PC-9 (cell line): ENCODE measurements around the gene API5. TPM values are rescaled to one million over a fixed set of nuclear protein-coding genes. Genes with fewer than 3 reads are reported as not detected.
"Not testable (repeated sequence)": the region's sequence is repeated elsewhere in the genome, so short reads cannot be mapped to it uniquely, and the experiment has no call there.

Experiments used
- BruUV-seq: library from RNA; stranded (reverse); fragments of 400-500 nt; replicated peaks from 2 replicates; lab custom pipeline; 2021; lab: Mats Ljungman, UMichigan
- CTCF ChIA-PET: fragments of 300-600 bp; sonication (Branson Sonifier 250); formaldehyde crosslinking; loops from one replicate; lab custom pipeline; 2022; ENCODE audit warnings: antibody characterized with exemption; lab: Charles Lee
- POLR2A ChIA-PET: fragments of 300-600 bp; sonication (Branson Sonifier 250); formaldehyde crosslinking; loops from one replicate; lab custom pipeline; 2022; ENCODE audit warnings: antibody characterized with exemption; ENCODE audit not compliant: unreplicated experiment; lab: Charles Lee
- DNase-seq, 2 experiments: peaks; one replicate each; pipeline versions ENCODE4 v3.0.0 to v3.0.0-alpha.2; 2015 to 2022; ENCODE audit warnings: mixed read lengths in 1 of 2
- H2AFZ ChIP-seq: fragments of 200-600 bp; sonication (generic); 2 replicates; pipeline ENCODE4 v1.8.1; 2017; ENCODE audit warnings: antibody characterized with exemption
- H3F3A ChIP-seq: fragments of 200-600 bp; sonication (generic); 2 replicates; pipeline ENCODE4 v1.8.1; 2017; ENCODE audit warnings: antibody characterized with exemption, mild to moderate bottlenecking, low read depth; ENCODE audit not compliant: insufficient read depth
- H3K27ac ChIP-seq: fragments of 200-600 bp; sonication (generic); 2 replicates; pipeline ENCODE4 v1.6.1; 2016; ENCODE audit warnings: mixed run types
- H3K27me3 ChIP-seq: fragments of 200-600 bp; sonication (generic); 2 replicates; pipeline ENCODE4 v1.6.1; 2016; ENCODE audit warnings: low read depth, mixed run types; ENCODE audit not compliant: insufficient read depth
- H3K36me3 ChIP-seq: fragments of 200-600 bp; sonication (generic); 2 replicates; pipeline ENCODE4 v1.6.1; 2016; ENCODE audit warnings: low read depth, mixed run types
- H3K4me1 ChIP-seq: fragments of 200-600 bp; sonication (generic); replicated peaks from 2 replicates; pipeline ENCODE4 v1.6.1; 2016; ENCODE audit warnings: mixed run types; ENCODE audit not compliant: insufficient read depth
- H3K4me2 ChIP-seq: fragments of 200-600 bp; sonication (generic); 2 replicates; pipeline ENCODE4 v1.6.1; 2017; ENCODE audit warnings: mixed run types
- H3K4me3 ChIP-seq: fragments of 200-600 bp; sonication (generic); 2 replicates; pipeline ENCODE4 v1.6.1; 2016; ENCODE audit warnings: mixed run types
- H3K79me2 ChIP-seq: fragments of 200-600 bp; sonication (generic); 2 replicates; pipeline ENCODE4 v1.6.1; 2017; ENCODE audit warnings: low read depth, mixed run types
- H3K9me2 ChIP-seq: fragments of 200-600 bp; sonication (generic); 2 replicates; pipeline ENCODE4 v1.8.1; 2017; ENCODE audit warnings: mild to moderate bottlenecking; ENCODE audit not compliant: insufficient read depth
- H3K9me3 ChIP-seq: fragments of 200-600 bp; sonication (generic); 2 replicates; pipeline ENCODE4 v1.8.1; 2016; ENCODE audit warnings: low read depth; ENCODE audit not compliant: insufficient read depth
- H4K20me1 ChIP-seq: fragments of 200-600 bp; sonication (generic); 2 replicates; pipeline ENCODE4 v1.8.1; 2017; ENCODE audit not compliant: insufficient read depth
- CTCF ChIP-seq: fragments of 200-600 bp; sonication (generic); conservative IDR thresholded peaks from 2 replicates; pipeline ENCODE4 v1.6.1; 2017; ENCODE audit warnings: mixed run types, antibody characterized with exemption, mild to moderate bottlenecking, moderate library complexity
- EZH2 ChIP-seq: fragments of 200-600 bp; sonication (generic); IDR thresholded peaks from 2 replicates; pipeline ENCODE4 v1.8.0; 2017; ENCODE audit warnings: antibody characterized with exemption, low read depth
- intact Hi-C: fragments of 100-400 bp; cut with micrococcal nuclease; formaldehyde crosslinking; loops from one replicate; pipeline ENCODE4 v1.10.0; 2022; ENCODE audit not compliant: unreplicated experiment
- total RNA-seq: library from RNA; stranded (reverse); gene quantifications from 2 replicates; pipeline ENCODE4 v1.2.3, GENCODE V29; 2021

The API5 gene
- total RNA-seq, 1 experiment from 2014 or later = 115 TPM

- no peaks in the 10 kb centered on the region for H4K20me1 ChIP-seq
- H3K4me1 ChIP-seq = no peaks in the 10 kb centered on the region
- no peaks in the 10 kb centered on the region for H3K27me3 ChIP-seq
- TF ChIP-seq EZH2 = no peak
- no peak for TF ChIP-seq CTCF
- DNase-seq = no peak
- no peaks in the 10 kb centered on the region for H3K79me2 ChIP-seq
- no peak overlapping the region for H3K4me2 ChIP-seq
- intact Hi-C loops = no loop called here
- peaks cover 25% of the 10 kb centered on the region for H3K36me3 ChIP-seq
- no peak overlapping the region for H3K27ac ChIP-seq
- POLR2A ChIA-PET = no interaction called here
- H3K9me3 ChIP-seq = no peaks in the 10 kb centered on the region
- no peaks in the 10 kb centered on the region for H3F3A ChIP-seq
- no peak overlapping the region for H2AFZ ChIP-seq
- CTCF ChIA-PET = no interaction called here
- no TSS peak for BruUV-seq
- no peak overlapping the region for H3K4me3 ChIP-seq
- H3K9me2 ChIP-seq = no peaks in the 10 kb centered on the region
Observed at GRCh38 chr11:43341159-43341558, 29.4 kb downstream of the API5 start.

GRCh38 chr11:43351426-43351825 is 39.6 kb downstream of the API5 start:
- H3K27ac ChIP-seq, H3K79me2 ChIP-seq, H3K27me3 ChIP-seq, CTCF ChIA-PET, H3K4me2 ChIP-seq, H4K20me1 ChIP-seq, POLR2A ChIA-PET, H3K4me1 ChIP-seq, H3K4me3 ChIP-seq, H3F3A ChIP-seq, DNase-seq, H3K9me2 ChIP-seq, intact Hi-C loops, BruUV-seq, H2AFZ ChIP-seq, H3K9me3 ChIP-seq, H3K36me3 ChIP-seq: not testable (repeated sequence)

GRCh38 chr11:43354311-43354710 is 42.5 kb downstream of the API5 start:
- Histone ChIP-seq H3K27ac (no peak overlapping the region), H3K4me2 (no peak overlapping the region), H3K4me1 (peaks cover 7% of the 10 kb centered on the region), H3K27me3 (no peaks in the 10 kb centered on the region), H4K20me1 (no peaks in the 10 kb centered on the region), H3K79me2 (peaks cover 5% of the 10 kb centered on the region), H2AFZ (no peak overlapping the region), H3K9me3 (no peaks in the 10 kb centered on the region), H3K36me3 (no peaks in the 10 kb centered on the region), H3K9me2 (no peaks in the 10 kb centered on the region; the same call in 1 of the 2 replicates), H3F3A (peaks cover 4% of the 10 kb centered on the region; the same call in 1 of the 2 replicates), H3K4me3 (no peak overlapping the region)
- POLR2A ChIA-PET = no interaction called here
- CTCF ChIA-PET = no interaction called here
- no TSS peak for BruUV-seq
- intact Hi-C loops = no loop called here
- TF ChIP-seq CTCF (no peak), EZH2 (no peak)
- no peak for DNase-seq

- Histone ChIP-seq H3K4me1 (peaks cover 24% of the 10 kb centered on the region), H3K27ac (no peak overlapping the region), H3F3A (peaks cover 11% of the 10 kb centered on the region; the same call in 1 of the 2 replicates), H3K79me2 (peaks cover 25% of the 10 kb centered on the region), H3K4me2 (no peak overlapping the region), H4K20me1 (peaks cover 17% of the 10 kb centered on the region), H3K36me3 (no peaks in the 10 kb centered on the region), H3K9me3 (no peaks in the 10 kb centered on the region), H3K4me3 (no peak overlapping the region), H3K27me3 (no peaks in the 10 kb centered on the region), H3K9me2 (no peaks in the 10 kb centered on the region; the same call in 1 of the 2 replicates), H2AFZ (no peak overlapping the region)
- no peak for TF ChIP-seq EZH2
- no peak for TF ChIP-seq CTCF
- POLR2A ChIA-PET = no interaction called here
- intact Hi-C loops = loop anchor here (5.0 kb wide), 1 partner anchor 44 kb away; the partner anchor contains the start of gene API5
- CTCF ChIA-PET = no interaction called here
- DNase-seq = no peak
- no TSS peak for BruUV-seq
Observed at GRCh38 chr11:43356336-43356735, 44.5 kb downstream of the API5 start.
